Endothelial cell of umbilical vein (primary cell): ENCODE results near the gene ZNF568. TPM values are rescaled to one million over a fixed set of nuclear protein-coding genes. Genes with fewer than 3 reads are reported as not detected.

Source experiments
- BruUV-seq: library from RNA; stranded (reverse); fragments of 400-500 nt; replicated peaks from 2 replicates; lab custom pipeline; 2021; lab: Mats Ljungman, UMichigan
- CTCF ChIA-PET: fragments of 300-600, 350-600 bp; sonication (Branson Sonifier 250); formaldehyde crosslinking; loops from one replicate; lab custom pipeline; 2021; ENCODE audit warnings: antibody characterized with exemption, inconsistent platforms; lab: Charles Lee
- POLR2A ChIA-PET: fragments of 300-600, 350-600 bp; sonication (Branson Sonifier 250); formaldehyde crosslinking; loops from one replicate; lab custom pipeline; 2021; ENCODE audit warnings: antibody characterized with exemption, inconsistent platforms; lab: Charles Lee
- DNase-seq: peaks from one replicate; pipeline ENCODE4 v3.0.0-alpha.2; 2011; ENCODE audit warnings: low read depth, low spot score
- FAIRE-seq: peaks from 2 replicates; lab custom pipeline; 2011; peaks lifted over from hg19 to GRCh38; lab: Jason Lieb, UNC
- H2AFZ ChIP-seq: 2 replicates; pipeline ENCODE4 v1.6.0; 2012; ENCODE audit warnings: low read depth, low read length, control low read depth, inconsistent platforms
- H3K27ac ChIP-seq: 2 replicates; pipeline ENCODE4 v1.5.1; 2011; ENCODE audit warnings: low read depth, mild to moderate bottlenecking, control low read depth, low read length, moderate library complexity; ENCODE audit not compliant: insufficient read depth
- H3K27me3 ChIP-seq, 2 experiments: 2 replicates each; pipeline versions ENCODE4 v1.6.0 to v1.6.1; 2011; ENCODE audit warnings: low read length in 2 of 2, mixed read lengths in 1 of 2; ENCODE audit not compliant: control insufficient read depth in 2 of 2, insufficient read depth in 2 of 2
- H3K36me3 ChIP-seq, 2 experiments: 2 replicates in 1 of 2; 3 replicates in 1 of 2; pipeline ENCODE4 v1.5.1; 2011; ENCODE audit warnings: low read length in 2 of 2, mild to moderate bottlenecking in 1 of 2, moderate library complexity in 1 of 2; ENCODE audit not compliant: control insufficient read depth in 2 of 2, insufficient read depth in 2 of 2; ENCODE audit errors: extremely low read depth in 1 of 2
- H3K4me1 ChIP-seq: 3 replicates; pipeline ENCODE4 v1.5.1; 2011; ENCODE audit warnings: mild to moderate bottlenecking, low read length; ENCODE audit not compliant: control insufficient read depth, insufficient read depth; ENCODE audit errors: extremely low read depth
- H3K4me2 ChIP-seq: 2 replicates; pipeline ENCODE4 v1.6.1; 2011; ENCODE audit warnings: low read length, control low read depth, mixed read lengths; ENCODE audit not compliant: insufficient read depth
- H3K4me3 ChIP-seq, 3 experiments: fragments of 200-600 bp in 1 of 3; sonication (generic), shearing (Covaris generic) in 1 of 3; replicated peaks in 1 of 3; 2 replicates each; pipeline ENCODE4 v1.5.1; 2011 to 2016; ENCODE audit warnings: control low read depth in 3 of 3, low read length in 3 of 3, mild to moderate bottlenecking in 2 of 3, inconsistent platforms in 1 of 3, low read depth in 1 of 3, moderate library complexity in 1 of 3; ENCODE audit not compliant: insufficient read depth in 1 of 3
- H3K79me2 ChIP-seq: 2 replicates; pipeline ENCODE4 v1.6.0; 2012; ENCODE audit warnings: low read length, inconsistent platforms; ENCODE audit not compliant: control insufficient read depth, insufficient read depth
- H3K9ac ChIP-seq: replicated peaks from 2 replicates; pipeline ENCODE3; 2011; ENCODE audit warnings: low read length, control low read depth; ENCODE audit not compliant: insufficient read depth; ENCODE audit errors: extremely low read depth
- H3K9me1 ChIP-seq: replicated peaks from 3 replicates; pipeline ENCODE4 v1.6.0; 2011; ENCODE audit warnings: mild to moderate bottlenecking, low read length; ENCODE audit not compliant: control insufficient read depth, insufficient read depth; ENCODE audit errors: extremely low read depth
- H3K9me3 ChIP-seq: replicated peaks from 2 replicates; pipeline ENCODE4 v1.5.1; 2012; ENCODE audit warnings: low read length, inconsistent platforms; ENCODE audit not compliant: control insufficient read depth, insufficient read depth
- H4K20me1 ChIP-seq: replicated peaks from 2 replicates; pipeline ENCODE3; 2011; ENCODE audit warnings: mild to moderate bottlenecking, low read length; ENCODE audit not compliant: control insufficient read depth, insufficient read depth; ENCODE audit errors: extremely low read depth
- CTCF ChIP-seq, 2 donors: IDR thresholded peaks; 1 replicate in 1 of 2; 2 replicates in 1 of 2; pipeline ENCODE4 v1.5.1; 2011; ENCODE audit warnings: low read length in 2 of 2, mild to moderate bottlenecking in 2 of 2, moderate library complexity in 2 of 2, control low read depth in 1 of 2, inconsistent platforms in 1 of 2, low read depth in 1 of 2; ENCODE audit not compliant: insufficient read depth in 1 of 2; ENCODE audit errors: extremely low read depth in 1 of 2
- EZH2 ChIP-seq: IDR thresholded peaks from 2 replicates; pipeline ENCODE4 v1.6.1; 2012; ENCODE audit warnings: borderline replicate concordance, low read depth, mild to moderate bottlenecking, moderate library complexity, low read length, inconsistent platforms; ENCODE audit not compliant: severe bottlenecking
- FOS ChIP-seq: IDR thresholded peaks from 2 replicates; pipeline ENCODE4 v1.6.1; 2011; ENCODE audit warnings: mild to moderate bottlenecking, low read length, moderate library complexity, borderline replicate concordance; ENCODE audit not compliant: insufficient read depth
- GATA2 ChIP-seq: IDR thresholded peaks from 2 replicates; pipeline ENCODE4 v1.7.0; 2011; ENCODE audit warnings: low read depth, mild to moderate bottlenecking, moderate library complexity, mixed read lengths, low read length; ENCODE audit not compliant: insufficient read length, insufficient read depth
- JUN ChIP-seq: IDR thresholded peaks from 2 replicates; pipeline ENCODE4 v1.6.1; 2011; ENCODE audit warnings: borderline replicate concordance, low read depth; ENCODE audit not compliant: insufficient read length, insufficient read depth
- MYC ChIP-seq: IDR thresholded peaks from one replicate; pipeline ENCODE4 v1.6.1; 2011; ENCODE audit warnings: mild to moderate bottlenecking, low read depth, low read length
- POLR2A ChIP-seq: IDR thresholded peaks from 2 replicates; pipeline ENCODE4 v1.6.1; 2012; ENCODE audit warnings: low read depth, mild to moderate bottlenecking, control low read depth, low read length
- POLR2AphosphoS5 ChIP-seq: IDR thresholded peaks from 2 replicates; pipeline ENCODE4 v1.6.1; 2012; ENCODE audit warnings: low read depth, mild to moderate bottlenecking, control low read depth, low read length, moderate library complexity; ENCODE audit not compliant: insufficient read depth
- dilution Hi-C: fragments of 300-500 bp; cut with MboI; formaldehyde crosslinking; loops from one replicate; pipeline ENCODE4 v1.15.0; 2019; ENCODE audit warnings: low sequenced_read_pairs; ENCODE audit not compliant: extremely low pct_ligation_motif_present
- intact Hi-C: fragments of 100-400 bp; cut with micrococcal nuclease; formaldehyde crosslinking; loops from one replicate; pipeline ENCODE4 v1.10.0; 2022
- polyA plus RNA-seq, 4 experiments: library from polyadenylated mRNA; depleted of rRNA in 3 of 4; stranded (reverse) in 3 of 4; unstranded in 1 of 4; fragments of >200 nt; gene quantifications; 2 replicates each; pipeline versions ENCODE4 v1.2.1 to v1.2.3, GENCODE V29; 2011 to 2012; ENCODE audit warnings: missing spikeins in 1 of 4
- total RNA-seq: library from RNA; stranded (reverse); gene quantifications from 2 replicates; pipeline ENCODE4 v1.2.3, GENCODE V29; 2021
- TF ChIP-seq, protein P1 (sequence below): IDR thresholded peaks from 2 replicates; pipeline ENCODE4 v1.6.1; 2011; ENCODE audit not compliant: insufficient read depth, insufficient read length

The ZNF568 gene
- total and polyA plus RNA-seq, 2 donors (not counting 3 experiments of a cell fraction or from before 2014, with no cell fraction given) = 3.1 to 6.4 TPM

DNA sequence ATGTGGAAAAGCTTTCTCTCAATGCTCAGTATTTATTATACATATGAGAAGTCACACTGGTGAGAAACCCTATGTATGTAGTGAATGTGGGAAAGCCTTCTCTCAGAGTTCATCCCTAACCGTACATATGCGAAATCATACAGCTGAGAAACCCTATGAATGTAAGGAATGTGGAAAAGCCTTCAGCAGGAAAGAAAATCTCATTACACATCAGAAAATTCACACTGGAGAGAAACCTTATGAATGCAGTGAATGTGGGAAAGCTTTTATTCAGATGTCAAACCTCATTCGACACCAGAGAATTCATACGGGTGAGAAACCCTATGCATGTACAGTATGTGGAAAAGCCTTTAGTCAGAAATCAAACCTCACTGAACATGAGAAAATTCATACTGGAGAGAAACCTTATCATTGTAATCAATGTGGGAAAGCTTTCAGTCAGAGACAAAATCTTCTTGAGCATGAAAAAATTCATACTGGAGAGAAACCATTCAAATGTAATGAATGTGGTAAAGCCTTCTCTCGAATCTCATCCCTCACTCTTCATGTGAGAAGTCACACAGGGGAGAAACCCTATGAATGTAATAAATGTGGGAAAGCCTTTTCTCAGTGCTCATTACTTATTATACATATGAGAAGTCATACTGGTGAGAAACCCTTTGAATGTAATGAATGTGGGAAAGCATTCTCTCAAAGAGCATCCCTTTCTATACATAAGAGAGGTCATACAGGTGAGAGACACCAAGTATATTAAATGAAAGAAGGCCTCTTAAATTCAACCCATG, 34.4 kb downstream of the ZNF568 start:
- H3K9me1 ChIP-seq = no peaks in the 10 kb centered on the region
- no peak overlapping the region for H2AFZ ChIP-seq
- no peak for FAIRE-seq
- H3K9ac ChIP-seq = no peak overlapping the region
- no peaks in the 10 kb centered on the region for H3K36me3 ChIP-seq
- dilution Hi-C loops = no loop called here
- no peak overlapping the region for H3K4me2 ChIP-seq
- no peak overlapping the region for H3K27ac ChIP-seq
- no peaks in the 10 kb centered on the region for H4K20me1 ChIP-seq
- peaks cover 10% of the 10 kb centered on the region for H3K9me3 ChIP-seq
- TF ChIP-seq, protein P1, sequence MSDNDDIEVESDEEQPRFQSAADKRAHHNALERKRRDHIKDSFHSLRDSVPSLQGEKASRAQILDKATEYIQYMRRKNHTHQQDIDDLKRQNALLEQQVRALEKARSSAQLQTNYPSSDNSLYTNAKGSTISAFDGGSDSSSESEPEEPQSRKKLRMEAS = no peak
- no peak for TF ChIP-seq EZH2
- TF ChIP-seq MYC = no peak
- TF ChIP-seq GATA2 = no peak
- H3K4me3 ChIP-seq = no peak overlapping the region
- POLR2A ChIA-PET = no interaction called here
- CTCF ChIA-PET = no interaction called here
- intact Hi-C loops = no loop called here
- no peak for DNase-seq
- H3K79me2 ChIP-seq = no peaks in the 10 kb centered on the region
- BruUV-seq = no TSS peak
- no peaks in the 10 kb centered on the region for H3K27me3 ChIP-seq
- no peaks in the 10 kb centered on the region for H3K4me1 ChIP-seq

DNA sequence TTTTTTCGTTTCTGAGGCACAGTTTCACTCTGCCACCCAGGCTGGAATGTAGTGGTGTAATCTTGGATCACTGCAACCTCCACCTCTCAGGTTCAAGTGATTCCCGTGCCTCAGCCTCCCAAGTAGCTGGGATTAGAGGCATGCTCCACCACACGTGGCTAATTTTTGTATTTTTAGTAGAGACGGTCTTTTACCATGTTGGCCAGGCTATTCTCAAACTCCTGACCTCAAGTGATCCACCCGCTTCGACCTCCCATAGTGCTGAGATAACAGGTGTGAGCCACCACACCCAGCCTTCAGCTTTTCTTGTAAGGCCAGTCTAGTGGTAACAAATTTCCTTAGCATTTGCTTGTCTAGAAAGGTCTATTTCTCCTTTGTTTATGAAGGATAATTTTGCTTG, 46.2 kb downstream of the ZNF568 start:
- H3K4me1 ChIP-seq = no peaks in the 10 kb centered on the region
- FAIRE-seq (no peak), DNase-seq (no peak)
- no peak overlapping the region for H2AFZ ChIP-seq
- H3K9me1 ChIP-seq = no peaks in the 10 kb centered on the region
- no peaks in the 10 kb centered on the region for H3K27me3 ChIP-seq
- no peak overlapping the region for H3K4me2 ChIP-seq
- POLR2A ChIA-PET = interaction anchor here (0.6 kb wide), 1 partner anchor 134 kb away, joined by 4 read pairs; no protein-coding TSS in a partner anchor
- H3K4me3 ChIP-seq = no peak overlapping the region
- H3K9me3 ChIP-seq = no peaks in the 10 kb centered on the region
- no peak overlapping the region for H3K27ac ChIP-seq
- no peak overlapping the region for H3K9ac ChIP-seq
- no peaks in the 10 kb centered on the region for H3K79me2 ChIP-seq
- TF ChIP-seq CTCF (IDR thresholded peaks at IDR 0.05; ENCODE audit: extremely low read depth in 1 of 2, insufficient read depth in 1 of 2, low read depth in 1 of 2, low read length in 2 of 2) = no peak
- TF ChIP-seq POLR2A = no peak
- no peak for TF ChIP-seq POLR2AphosphoS5
- no peak for TF ChIP-seq MYC
- TF ChIP-seq EZH2 = no peak
- no peak for TF ChIP-seq FOS
- no peak for TF ChIP-seq JUN
- no peak for TF ChIP-seq GATA2
- TF ChIP-seq, protein P1 = no peak
- dilution Hi-C loops (no loop called here), intact Hi-C loops (no loop called here)
- CTCF ChIA-PET = interaction anchor here (0.6 kb wide), 1 partner anchor 169 kb away, joined by 3 read pairs; no protein-coding TSS in a partner anchor
- H4K20me1 ChIP-seq = no peaks in the 10 kb centered on the region
- BruUV-seq = no TSS peak
- H3K36me3 ChIP-seq = no peaks in the 10 kb centered on the region
